ENCODE data around the gene NAIF1.

DNA sequence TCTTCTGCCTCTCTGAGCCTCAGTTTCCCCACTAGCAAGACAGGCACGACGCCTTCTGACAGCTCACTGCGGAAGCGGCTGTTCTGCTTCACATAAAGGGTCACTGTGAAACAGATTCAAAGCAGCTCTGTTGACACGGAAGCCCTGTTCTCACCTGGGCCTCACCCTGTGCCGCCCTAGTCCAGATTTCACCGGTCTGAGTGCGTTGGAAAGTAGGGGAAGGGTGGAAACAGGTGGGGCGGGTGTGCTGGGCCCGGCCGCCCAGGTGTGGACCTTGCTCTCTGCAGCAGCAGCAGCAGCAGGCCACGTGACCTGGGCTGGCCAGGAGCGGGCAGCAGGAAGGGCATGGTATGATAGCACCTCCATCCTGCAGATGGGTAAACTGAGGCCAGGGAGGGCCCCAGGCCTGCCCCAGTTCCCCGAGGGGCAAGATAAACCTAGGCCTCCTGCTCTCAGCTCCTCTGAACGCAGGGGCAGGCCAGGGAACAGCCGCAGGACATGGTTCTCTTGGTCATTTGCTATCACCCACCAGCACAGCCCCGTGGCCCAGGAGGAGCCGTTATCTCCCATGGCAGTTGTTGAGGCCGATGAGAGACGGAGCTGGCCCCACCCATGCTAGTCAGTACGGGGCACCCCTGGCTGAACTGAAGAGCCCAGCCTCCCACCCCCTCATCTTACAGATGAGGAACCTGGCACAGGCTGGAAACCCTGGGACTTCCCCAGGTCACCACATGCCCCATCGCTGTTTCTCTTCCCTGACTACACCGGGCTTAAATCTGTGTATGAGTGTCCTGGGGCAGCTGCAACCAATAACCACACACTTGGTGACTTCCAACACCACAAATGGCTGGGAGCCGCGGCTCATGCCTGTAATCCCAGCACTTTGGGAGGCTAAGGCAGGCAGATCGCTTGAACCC is 48.3 kb upstream of the NAIF1 start:
- TF ChIP-seq, protein P1, sequence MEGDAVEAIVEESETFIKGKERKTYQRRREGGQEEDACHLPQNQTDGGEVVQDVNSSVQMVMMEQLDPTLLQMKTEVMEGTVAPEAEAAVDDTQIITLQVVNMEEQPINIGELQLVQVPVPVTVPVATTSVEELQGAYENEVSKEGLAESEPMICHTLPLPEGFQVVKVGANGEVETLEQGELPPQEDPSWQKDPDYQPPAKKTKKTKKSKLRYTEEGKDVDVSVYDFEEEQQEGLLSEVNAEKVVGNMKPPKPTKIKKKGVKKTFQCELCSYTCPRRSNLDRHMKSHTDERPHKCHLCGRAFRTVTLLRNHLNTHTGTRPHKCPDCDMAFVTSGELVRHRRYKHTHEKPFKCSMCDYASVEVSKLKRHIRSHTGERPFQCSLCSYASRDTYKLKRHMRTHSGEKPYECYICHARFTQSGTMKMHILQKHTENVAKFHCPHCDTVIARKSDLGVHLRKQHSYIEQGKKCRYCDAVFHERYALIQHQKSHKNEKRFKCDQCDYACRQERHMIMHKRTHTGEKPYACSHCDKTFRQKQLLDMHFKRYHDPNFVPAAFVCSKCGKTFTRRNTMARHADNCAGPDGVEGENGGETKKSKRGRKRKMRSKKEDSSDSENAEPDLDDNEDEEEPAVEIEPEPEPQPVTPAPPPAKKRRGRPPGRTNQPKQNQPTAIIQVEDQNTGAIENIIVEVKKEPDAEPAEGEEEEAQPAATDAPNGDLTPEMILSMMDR (IDR thresholded peaks at IDR 0.05): no peak
- TF ChIP-seq FOXM1 (IDR thresholded peaks at IDR 0.05; ENCODE audit: low read depth) (no peak), TAF1 (IDR thresholded peaks at IDR 0.05; ENCODE audit: borderline replicate concordance, low read depth, low read length) (no peak), SIN3A (IDR thresholded peaks at IDR 0.05; ENCODE audit: borderline replicate concordance, low read depth, low read length) (no peak), EZH2phosphoT487 (IDR thresholded peaks at IDR 0.05; ENCODE audit: borderline replicate concordance, low read depth) (no peak), MXI1 (IDR thresholded peaks at IDR 0.05; ENCODE audit: low read depth, low read length) (no peak), YY1 (IDR thresholded peaks at IDR 0.05; ENCODE audit: low read depth) (no peak), EP300 (IDR thresholded peaks at IDR 0.05; ENCODE audit: borderline replicate concordance in 1 of 2, low read depth in 1 of 2, low read length in 1 of 2) (no peak), RXRA (IDR thresholded peaks at IDR 0.05; ENCODE audit: borderline replicate concordance, low read depth) (no peak), TCF12 (IDR thresholded peaks at IDR 0.05) (no peak)
- TF ChIP-seq, protein P2, sequence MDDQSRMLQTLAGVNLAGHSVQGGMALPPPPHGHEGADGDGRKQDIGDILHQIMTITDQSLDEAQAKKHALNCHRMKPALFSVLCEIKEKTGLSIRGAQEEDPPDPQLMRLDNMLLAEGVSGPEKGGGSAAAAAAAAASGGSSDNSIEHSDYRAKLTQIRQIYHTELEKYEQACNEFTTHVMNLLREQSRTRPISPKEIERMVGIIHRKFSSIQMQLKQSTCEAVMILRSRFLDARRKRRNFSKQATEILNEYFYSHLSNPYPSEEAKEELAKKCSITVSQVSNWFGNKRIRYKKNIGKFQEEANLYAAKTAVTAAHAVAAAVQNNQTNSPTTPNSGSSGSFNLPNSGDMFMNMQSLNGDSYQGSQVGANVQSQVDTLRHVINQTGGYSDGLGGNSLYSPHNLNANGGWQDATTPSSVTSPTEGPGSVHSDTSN (IDR thresholded peaks at IDR 0.05): no peak

Measured in SK-N-SH (cell line).